Measurements from ENCODE around the gene MAP6. TPM values are rescaled to one million over a fixed set of nuclear protein-coding genes. Genes with fewer than 3 reads are reported as not detected.

MAP6 gene
- total and polyA plus RNA-seq, 9 of the 15 experiments (the other 6 are each of a cell fraction or from before 2014, with no cell fraction given), result not detected

GRCh38 chr11:75582895-75583717 lies 85.7 kb downstream of the MAP6 start (continued):
- TF ChIP-seq, protein P1, sequence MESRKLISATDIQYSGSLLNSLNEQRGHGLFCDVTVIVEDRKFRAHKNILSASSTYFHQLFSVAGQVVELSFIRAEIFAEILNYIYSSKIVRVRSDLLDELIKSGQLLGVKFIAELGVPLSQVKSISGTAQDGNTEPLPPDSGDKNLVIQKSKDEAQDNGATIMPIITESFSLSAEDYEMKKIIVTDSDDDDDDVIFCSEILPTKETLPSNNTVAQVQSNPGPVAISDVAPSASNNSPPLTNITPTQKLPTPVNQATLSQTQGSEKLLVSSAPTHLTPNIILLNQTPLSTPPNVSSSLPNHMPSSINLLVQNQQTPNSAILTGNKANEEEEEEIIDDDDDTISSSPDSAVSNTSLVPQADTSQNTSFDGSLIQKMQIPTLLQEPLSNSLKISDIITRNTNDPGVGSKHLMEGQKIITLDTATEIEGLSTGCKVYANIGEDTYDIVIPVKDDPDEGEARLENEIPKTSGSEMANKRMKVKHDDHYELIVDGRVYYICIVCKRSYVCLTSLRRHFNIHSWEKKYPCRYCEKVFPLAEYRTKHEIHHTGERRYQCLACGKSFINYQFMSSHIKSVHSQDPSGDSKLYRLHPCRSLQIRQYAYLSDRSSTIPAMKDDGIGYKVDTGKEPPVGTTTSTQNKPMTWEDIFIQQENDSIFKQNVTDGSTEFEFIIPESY (CRISPR knock-in tag; IDR thresholded peaks at IDR 0.05), result peak; percentile 86
- no peak for TF ChIP-seq SPI1 (IDR thresholded peaks at IDR 0.05; ENCODE audit: borderline replicate concordance, low read depth, low read length)
- no peak for TF ChIP-seq ZNF175 (CRISPR knock-in tag; IDR thresholded peaks at IDR 0.05; ENCODE audit: low read depth)
- TF ChIP-seq, protein P2, sequence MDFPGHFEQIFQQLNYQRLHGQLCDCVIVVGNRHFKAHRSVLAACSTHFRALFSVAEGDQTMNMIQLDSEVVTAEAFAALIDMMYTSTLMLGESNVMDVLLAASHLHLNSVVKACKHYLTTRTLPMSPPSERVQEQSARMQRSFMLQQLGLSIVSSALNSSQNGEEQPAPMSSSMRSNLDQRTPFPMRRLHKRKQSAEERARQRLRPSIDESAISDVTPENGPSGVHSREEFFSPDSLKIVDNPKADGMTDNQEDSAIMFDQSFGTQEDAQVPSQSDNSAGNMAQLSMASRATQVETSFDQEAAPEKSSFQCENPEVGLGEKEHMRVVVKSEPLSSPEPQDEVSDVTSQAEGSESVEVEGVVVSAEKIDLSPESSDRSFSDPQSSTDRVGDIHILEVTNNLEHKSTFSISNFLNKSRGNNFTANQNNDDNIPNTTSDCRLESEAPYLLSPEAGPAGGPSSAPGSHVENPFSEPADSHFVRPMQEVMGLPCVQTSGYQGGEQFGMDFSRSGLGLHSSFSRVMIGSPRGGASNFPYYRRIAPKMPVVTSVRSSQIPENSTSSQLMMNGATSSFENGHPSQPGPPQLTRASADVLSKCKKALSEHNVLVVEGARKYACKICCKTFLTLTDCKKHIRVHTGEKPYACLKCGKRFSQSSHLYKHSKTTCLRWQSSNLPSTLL (IDR thresholded peaks at IDR 0.05), result no peak
- peak; percentile 17 for TF ChIP-seq KDM5B (IDR thresholded peaks at IDR 0.05; ENCODE audit: insufficient replicate concordance, low read depth, low read length)
- TF ChIP-seq RAD21 (CRISPR knock-in tag; conservative IDR thresholded peaks at IDR 0.05 in 1 of 2, IDR thresholded peaks at IDR 0.05 in 1 of 2), result no peak
- no peak for TF ChIP-seq NFE2 (IDR thresholded peaks at IDR 0.05; ENCODE audit: low read depth)
- TF ChIP-seq, protein P3, sequence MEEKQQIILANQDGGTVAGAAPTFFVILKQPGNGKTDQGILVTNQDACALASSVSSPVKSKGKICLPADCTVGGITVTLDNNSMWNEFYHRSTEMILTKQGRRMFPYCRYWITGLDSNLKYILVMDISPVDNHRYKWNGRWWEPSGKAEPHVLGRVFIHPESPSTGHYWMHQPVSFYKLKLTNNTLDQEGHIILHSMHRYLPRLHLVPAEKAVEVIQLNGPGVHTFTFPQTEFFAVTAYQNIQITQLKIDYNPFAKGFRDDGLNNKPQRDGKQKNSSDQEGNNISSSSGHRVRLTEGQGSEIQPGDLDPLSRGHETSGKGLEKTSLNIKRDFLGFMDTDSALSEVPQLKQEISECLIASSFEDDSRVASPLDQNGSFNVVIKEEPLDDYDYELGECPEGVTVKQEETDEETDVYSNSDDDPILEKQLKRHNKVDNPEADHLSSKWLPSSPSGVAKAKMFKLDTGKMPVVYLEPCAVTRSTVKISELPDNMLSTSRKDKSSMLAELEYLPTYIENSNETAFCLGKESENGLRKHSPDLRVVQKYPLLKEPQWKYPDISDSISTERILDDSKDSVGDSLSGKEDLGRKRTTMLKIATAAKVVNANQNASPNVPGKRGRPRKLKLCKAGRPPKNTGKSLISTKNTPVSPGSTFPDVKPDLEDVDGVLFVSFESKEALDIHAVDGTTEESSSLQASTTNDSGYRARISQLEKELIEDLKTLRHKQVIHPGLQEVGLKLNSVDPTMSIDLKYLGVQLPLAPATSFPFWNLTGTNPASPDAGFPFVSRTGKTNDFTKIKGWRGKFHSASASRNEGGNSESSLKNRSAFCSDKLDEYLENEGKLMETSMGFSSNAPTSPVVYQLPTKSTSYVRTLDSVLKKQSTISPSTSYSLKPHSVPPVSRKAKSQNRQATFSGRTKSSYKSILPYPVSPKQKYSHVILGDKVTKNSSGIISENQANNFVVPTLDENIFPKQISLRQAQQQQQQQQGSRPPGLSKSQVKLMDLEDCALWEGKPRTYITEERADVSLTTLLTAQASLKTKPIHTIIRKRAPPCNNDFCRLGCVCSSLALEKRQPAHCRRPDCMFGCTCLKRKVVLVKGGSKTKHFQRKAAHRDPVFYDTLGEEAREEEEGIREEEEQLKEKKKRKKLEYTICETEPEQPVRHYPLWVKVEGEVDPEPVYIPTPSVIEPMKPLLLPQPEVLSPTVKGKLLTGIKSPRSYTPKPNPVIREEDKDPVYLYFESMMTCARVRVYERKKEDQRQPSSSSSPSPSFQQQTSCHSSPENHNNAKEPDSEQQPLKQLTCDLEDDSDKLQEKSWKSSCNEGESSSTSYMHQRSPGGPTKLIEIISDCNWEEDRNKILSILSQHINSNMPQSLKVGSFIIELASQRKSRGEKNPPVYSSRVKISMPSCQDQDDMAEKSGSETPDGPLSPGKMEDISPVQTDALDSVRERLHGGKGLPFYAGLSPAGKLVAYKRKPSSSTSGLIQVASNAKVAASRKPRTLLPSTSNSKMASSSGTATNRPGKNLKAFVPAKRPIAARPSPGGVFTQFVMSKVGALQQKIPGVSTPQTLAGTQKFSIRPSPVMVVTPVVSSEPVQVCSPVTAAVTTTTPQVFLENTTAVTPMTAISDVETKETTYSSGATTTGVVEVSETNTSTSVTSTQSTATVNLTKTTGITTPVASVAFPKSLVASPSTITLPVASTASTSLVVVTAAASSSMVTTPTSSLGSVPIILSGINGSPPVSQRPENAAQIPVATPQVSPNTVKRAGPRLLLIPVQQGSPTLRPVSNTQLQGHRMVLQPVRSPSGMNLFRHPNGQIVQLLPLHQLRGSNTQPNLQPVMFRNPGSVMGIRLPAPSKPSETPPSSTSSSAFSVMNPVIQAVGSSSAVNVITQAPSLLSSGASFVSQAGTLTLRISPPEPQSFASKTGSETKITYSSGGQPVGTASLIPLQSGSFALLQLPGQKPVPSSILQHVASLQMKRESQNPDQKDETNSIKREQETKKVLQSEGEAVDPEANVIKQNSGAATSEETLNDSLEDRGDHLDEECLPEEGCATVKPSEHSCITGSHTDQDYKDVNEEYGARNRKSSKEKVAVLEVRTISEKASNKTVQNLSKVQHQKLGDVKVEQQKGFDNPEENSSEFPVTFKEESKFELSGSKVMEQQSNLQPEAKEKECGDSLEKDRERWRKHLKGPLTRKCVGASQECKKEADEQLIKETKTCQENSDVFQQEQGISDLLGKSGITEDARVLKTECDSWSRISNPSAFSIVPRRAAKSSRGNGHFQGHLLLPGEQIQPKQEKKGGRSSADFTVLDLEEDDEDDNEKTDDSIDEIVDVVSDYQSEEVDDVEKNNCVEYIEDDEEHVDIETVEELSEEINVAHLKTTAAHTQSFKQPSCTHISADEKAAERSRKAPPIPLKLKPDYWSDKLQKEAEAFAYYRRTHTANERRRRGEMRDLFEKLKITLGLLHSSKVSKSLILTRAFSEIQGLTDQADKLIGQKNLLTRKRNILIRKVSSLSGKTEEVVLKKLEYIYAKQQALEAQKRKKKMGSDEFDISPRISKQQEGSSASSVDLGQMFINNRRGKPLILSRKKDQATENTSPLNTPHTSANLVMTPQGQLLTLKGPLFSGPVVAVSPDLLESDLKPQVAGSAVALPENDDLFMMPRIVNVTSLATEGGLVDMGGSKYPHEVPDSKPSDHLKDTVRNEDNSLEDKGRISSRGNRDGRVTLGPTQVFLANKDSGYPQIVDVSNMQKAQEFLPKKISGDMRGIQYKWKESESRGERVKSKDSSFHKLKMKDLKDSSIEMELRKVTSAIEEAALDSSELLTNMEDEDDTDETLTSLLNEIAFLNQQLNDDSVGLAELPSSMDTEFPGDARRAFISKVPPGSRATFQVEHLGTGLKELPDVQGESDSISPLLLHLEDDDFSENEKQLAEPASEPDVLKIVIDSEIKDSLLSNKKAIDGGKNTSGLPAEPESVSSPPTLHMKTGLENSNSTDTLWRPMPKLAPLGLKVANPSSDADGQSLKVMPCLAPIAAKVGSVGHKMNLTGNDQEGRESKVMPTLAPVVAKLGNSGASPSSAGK (IDR thresholded peaks at IDR 0.05), result peak; percentile 45
- TF ChIP-seq ZSCAN29 (IDR thresholded peaks at IDR 0.05), result no peak
- TF ChIP-seq L3MBTL2 (IDR thresholded peaks at IDR 0.05), result 0 out of 2 replicates have a peak, but pooled peaks have one; percentile 15
- no peak for TF ChIP-seq RFX5 (IDR thresholded peaks at IDR 0.05; ENCODE audit: low read depth, low read length)

Data from K562 (cell line).